HG03097 (cell line): Measurements from ENCODE around the gene SSTR5.
"Not testable (repeated sequence)": the region's sequence is repeated elsewhere in the genome, so short reads cannot be mapped to it uniquely, and the experiment has no call there.

Source experiments
- ATAC-seq: cut with Tn5 transposase; IDR thresholded peaks from one replicate; pipeline ENCODE4 v1.9.1; 2021; ENCODE audit not compliant: unreplicated experiment, low FRiP score

Gene SSTR5

GRCh38 chr16:1072526-1073261 is at the start of gene SSTR5:
Gene SSTR5 (plus strand): TSS chr16:1072747. CDS start chr16:1078869, 6,122 bp downstream.
- ATAC-seq, result no peak

GRCh38 chr16:1024138-1024537 is 48.4 kb upstream of the SSTR5 start:
- no peak for ATAC-seq

DNA sequence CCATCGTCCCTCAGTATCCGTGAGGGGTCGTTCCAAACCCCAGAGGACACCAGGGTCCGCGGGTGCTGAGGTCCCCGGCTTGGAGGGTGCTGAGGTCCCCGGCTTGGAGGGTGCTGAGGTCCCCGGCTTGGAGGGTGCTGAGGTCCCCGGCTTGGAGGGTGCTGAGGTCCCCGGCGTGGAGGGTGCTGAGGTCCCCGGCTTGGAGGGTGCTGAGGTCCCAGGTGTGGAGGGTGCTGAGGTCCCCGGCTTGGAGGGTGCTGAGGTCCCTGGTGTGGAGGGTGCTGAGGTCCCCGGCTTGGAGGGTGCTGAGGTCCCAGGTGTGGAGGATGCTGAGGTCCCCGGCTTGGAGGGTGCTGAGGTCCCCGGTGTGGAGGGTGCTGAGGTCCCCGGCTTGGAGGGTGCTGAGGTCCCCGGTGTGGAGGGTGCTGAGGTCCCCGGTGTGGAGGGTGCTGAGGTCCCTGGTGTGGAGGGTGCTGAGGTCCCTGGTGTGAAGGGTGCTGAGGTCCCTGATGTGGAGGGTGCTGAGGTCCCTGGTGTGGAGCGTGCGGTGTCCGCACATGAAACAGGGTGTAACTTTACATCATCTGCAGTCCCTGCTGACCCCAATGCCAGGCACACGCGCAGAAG is 47.3 kb upstream of the SSTR5 start:
- not testable (repeated sequence) for ATAC-seq

- ATAC-seq, result no peak
Observed at GRCh38 chr16:1026057-1026783, 46.3 kb upstream of the SSTR5 start.

DNA sequence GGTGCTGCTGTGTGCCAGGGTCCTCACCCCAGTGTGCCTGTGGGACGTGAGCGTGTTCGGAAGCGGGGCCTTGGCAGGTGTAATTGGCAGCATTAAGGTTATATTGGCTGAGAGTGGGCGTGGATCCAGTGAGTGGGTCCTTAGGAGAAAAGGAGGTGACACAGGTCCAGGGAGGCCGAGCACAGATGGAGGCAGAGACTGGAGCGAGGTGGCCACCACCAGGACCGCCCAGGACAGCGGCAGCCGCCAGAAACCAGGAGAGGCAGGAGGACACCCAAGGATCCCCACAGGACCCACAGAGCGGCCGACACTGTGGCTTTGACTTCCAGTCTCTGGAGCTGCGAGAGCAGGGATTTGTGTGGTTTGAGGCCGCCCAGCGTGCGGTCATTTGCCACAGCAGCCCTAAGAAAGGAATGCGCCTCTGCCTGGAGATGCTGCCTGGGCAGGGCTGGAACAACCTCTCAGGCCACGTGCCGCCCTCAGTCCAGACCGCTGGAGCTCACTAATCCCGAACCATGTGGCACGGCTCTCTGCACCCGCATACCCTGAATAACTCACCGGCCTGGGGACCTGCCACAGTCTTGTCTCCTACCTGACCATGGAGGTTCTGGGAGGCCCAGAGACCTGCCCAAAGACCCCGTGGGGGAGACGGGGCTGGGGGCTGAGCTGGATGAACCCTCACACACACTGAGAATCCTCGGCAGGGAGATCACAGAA is 45.6 kb upstream of the SSTR5 start:
- no peak for ATAC-seq

DNA sequence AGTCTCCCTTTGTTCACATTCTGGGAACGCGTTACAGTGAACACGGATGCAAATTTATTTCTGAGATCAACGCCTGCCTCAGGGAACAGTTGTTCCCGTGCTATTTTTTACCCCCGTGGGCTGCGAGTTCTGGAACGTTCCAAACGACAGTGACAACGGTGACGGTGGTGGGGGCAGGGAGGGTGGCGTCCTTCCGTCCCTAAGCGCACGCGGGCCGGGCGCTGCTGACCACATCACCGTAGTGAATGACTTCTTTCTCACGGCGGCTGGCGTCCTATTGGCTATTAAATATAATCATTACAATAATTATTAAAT is 45.1 kb upstream of the SSTR5 start:
- no peak for ATAC-seq

- no peak for ATAC-seq
Observed at GRCh38 chr16:1028056-1028455, 44.5 kb upstream of the SSTR5 start.

- no peak for ATAC-seq
Observed at GRCh38 chr16:1028524-1029258, 43.9 kb upstream of the SSTR5 start.

GRCh38 chr16:1029259-1029545 is 43.3 kb upstream of the SSTR5 start:
- no peak for ATAC-seq

- no peak for ATAC-seq
Observed at GRCh38 chr16:1030473-1030901, 42.1 kb upstream of the SSTR5 start.

GRCh38 chr16:1031666-1032065 is 40.9 kb upstream of the SSTR5 start:
- no peak for ATAC-seq

GRCh38 chr16:1032607-1033006 is 39.9 kb upstream of the SSTR5 start:
- no peak for ATAC-seq

- ATAC-seq, result no peak
Observed at GRCh38 chr16:1033128-1033679, 39.3 kb upstream of the SSTR5 start.

DNA sequence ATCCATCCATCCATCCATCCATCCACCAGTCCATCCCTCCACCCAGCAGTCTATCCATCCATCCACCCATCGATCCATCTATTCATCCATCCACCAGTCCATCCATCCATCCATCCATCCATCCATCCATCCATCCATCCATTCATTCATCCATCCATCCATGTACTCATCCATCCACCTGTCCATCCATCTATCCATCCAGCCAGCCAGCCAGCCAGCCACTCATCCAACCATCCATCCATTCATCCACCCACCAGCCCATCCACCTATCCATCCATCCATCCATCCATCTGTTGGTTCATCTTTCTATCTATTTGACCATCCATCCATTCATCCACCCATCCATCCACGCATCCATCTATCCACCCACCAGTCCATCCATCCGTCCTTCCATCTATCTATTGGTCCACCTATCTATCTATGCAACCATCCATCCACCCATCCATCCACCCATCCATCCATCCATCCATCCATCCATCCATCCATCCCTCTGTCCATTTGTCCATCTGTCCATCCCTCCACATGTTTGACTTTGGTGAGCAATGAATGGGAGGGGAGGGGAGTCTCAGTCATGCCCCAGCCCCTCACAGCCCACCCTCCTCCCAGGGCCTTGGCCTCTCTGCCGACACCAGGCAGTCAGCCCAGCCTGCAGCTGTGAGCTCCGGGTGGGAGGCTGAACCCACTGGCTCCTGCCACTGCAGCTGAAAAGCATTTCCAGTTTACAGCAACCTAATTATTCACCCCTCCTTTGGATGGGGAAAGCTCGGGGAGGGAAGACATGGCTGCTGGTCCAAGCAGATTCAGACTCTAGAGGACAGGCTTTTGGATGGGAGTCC is 38.1 kb upstream of the SSTR5 start:
- ATAC-seq, result no peak

- no peak for ATAC-seq
Observed at GRCh38 chr16:1035066-1035415, 37.5 kb upstream of the SSTR5 start.

DNA sequence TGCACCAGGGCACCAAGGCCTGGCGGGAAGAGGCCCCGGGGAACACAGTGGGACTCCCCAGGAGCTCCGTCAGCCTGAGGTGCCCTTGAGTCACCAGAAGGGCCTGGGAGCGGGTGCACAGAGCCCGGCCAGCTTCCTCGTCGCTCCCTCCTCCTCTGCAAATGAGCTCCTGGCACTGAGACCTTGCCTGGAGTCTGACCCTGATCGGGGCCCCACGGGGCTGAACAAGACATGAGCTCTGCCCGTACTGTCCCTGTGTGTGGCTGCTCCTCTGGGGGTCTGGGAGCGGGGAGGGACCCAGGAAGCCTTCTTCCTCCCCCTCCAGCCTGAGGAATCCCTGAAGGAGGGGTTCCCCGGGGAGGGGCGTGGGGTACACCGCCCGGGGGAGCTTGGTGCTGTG is 36.4 kb upstream of the SSTR5 start:
- ATAC-seq, result no peak

DNA sequence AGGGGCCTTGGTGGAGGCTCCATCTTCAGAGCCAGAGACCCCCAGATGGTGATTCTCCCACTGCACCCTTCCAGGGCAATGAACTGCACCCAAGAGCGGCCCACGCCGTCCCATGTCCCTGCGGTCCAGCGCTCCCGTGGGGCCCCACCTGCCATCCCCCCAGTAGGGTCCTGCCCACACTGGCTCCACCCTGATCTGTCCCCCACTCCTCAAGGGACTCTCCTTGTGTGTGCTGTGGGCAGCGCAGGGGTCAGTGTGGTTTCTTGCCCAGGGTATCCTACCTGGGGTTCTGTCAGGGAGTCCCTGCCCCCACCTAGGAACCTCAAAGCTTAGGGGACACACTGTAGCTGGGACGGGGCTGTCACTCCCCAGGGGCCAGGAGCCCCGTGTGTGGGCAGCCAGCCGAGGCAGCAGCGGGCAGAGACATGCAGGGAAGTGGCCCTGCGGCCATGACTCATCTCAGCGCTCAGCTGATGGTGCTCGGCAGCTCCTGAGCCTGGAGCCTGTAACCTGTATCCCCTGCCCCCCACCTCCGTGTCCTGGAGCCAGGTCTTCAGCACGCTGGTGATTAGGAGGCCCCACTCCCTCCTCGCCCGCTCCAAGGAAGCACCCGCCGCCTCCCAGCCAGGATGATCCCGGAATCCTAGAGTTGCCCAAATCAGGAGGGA is 35.7 kb upstream of the SSTR5 start:
- no peak for ATAC-seq

DNA sequence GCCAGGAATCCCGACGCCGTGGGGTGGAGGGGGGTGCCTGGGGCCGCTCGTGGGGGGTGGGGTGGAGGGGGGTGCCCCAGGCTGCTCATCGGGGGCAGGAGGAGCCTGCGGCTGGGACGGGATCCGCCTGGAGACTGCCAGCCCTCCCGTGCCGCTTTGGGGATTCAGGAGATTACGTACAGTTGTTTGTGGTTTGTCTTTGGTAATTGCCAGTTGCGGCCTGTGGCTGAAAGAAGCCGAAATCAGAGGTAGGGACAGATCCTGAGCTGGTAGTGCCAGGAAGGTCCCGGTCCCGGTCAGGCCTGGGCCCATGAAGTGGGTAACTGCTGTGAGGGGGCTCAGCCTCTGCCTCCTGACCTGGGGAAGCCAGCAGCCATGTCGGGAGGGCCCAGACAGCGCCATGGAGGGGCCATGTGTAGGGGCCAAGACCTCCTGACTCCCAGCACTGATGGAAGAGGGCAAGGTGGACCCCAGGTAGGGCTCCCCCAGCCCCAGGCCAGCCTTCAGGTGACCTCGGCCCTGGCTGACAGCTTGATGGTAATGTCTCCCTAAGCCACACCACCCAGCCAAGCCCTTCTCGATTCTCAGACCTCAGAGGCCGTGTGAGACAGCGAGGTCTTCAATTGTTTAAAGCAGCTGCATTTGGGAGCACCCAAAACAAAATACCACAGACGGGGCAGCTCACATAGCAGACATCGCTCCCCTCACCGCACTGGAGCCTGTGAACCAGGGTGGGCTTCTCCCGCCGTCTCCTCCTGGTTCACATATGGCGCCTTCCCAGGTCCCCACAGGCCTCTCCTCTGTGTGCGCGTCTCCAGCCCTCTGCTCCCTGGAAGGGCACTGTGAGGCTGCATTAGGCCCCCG is 34.9 kb upstream of the SSTR5 start:
- ATAC-seq, result no peak
